ENCODE measurements around the gene CHSY1.

DNA sequence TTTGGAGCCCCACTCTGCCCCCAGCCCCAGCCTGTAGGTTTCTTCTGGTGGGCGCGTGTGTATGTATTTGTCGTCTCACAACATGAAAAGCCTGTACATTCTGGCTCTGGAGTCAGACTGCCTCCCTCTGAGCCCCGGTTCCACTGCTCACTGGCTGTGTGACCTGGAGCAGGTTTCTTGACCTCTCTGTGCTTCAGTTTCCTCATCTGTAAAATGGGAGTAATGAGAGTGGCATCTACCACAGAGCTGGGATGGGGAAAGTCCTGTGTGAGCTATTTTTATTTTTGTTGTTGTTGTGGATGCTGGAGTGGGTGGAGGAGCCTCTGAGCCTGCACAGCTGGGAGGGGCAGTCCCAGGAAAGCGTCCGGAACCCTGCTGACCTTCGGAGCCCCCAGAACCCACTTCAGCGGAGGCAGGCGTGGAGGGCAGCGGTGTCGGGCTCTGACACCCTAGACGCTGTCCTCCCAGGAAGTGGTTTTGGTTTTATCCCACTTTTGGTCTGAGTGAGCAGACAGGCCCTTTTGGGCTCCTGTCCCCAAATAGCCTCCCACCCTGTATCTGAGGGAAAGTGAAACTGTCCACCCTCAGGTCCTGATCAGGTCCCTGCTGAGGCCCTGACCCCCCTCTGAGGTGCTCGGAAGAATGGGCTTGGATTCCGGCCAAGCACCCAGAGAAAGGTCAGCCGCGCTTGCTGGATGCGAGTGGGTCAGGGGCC, 103.5 kb downstream of the CHSY1 start:
- no peak for TF ChIP-seq EZH2 (IDR thresholded peaks at IDR 0.05; ENCODE audit: borderline replicate concordance, low read depth, low read length, poor library complexity, severe bottlenecking)
- TF ChIP-seq, protein P1, sequence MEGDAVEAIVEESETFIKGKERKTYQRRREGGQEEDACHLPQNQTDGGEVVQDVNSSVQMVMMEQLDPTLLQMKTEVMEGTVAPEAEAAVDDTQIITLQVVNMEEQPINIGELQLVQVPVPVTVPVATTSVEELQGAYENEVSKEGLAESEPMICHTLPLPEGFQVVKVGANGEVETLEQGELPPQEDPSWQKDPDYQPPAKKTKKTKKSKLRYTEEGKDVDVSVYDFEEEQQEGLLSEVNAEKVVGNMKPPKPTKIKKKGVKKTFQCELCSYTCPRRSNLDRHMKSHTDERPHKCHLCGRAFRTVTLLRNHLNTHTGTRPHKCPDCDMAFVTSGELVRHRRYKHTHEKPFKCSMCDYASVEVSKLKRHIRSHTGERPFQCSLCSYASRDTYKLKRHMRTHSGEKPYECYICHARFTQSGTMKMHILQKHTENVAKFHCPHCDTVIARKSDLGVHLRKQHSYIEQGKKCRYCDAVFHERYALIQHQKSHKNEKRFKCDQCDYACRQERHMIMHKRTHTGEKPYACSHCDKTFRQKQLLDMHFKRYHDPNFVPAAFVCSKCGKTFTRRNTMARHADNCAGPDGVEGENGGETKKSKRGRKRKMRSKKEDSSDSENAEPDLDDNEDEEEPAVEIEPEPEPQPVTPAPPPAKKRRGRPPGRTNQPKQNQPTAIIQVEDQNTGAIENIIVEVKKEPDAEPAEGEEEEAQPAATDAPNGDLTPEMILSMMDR (conservative IDR thresholded peaks at IDR 0.05; ENCODE audit: low read depth, low read length), result no peak
